Measurements from ENCODE around the gene PCDHA2. TPM values are rescaled to one million over a fixed set of nuclear protein-coding genes. Genes with fewer than 3 reads are reported as not detected.

The PCDHA2 gene
- under 1 TPM in 1 of 2 donors, not detected in 1; 0.85 TPM for total RNA-seq

DNA sequence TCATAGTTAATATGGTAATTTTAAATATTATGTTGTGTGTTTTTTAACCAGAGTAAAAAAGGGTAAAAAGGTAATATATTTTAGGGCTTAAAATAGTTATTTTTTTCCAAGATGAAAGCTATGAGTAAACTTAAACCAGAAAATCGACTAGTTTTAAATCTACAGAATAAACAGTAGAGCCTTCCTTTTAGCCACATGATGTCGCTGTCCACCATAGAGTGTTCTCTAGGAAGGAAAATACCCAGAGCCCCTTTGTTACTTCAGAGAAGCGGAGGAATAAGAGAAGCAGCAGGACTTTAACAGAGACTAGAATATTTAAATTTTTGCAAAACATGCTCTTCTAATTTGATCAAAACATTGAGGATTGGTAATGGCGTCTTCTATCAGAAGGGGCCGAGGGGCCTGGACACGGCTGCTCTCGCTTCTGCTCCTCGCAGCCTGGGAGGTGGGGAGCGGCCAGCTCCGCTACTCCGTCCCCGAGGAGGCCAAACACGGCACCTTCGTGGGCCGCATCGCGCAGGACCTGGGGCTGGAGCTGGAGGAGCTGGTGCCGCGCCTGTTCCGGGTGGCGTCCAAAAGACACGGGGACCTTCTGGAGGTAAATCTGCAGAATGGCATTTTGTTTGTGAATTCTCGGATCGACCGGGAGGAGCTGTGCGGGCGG lies at the start of gene PCDHA2:
Gene PCDHA2 (plus strand): TSS at position 258 of the 664 bp plus-strand sequence.
- Histone ChIP-seq H3K4me1 (ENCODE audit: control insufficient read depth in 1 of 2, low read depth in 2 of 2) (no peaks in the 10 kb centered on the region), H3K9me3 (peaks cover 25% of the 10 kb centered on the region), H3K36me3 (no peaks in the 10 kb centered on the region), H3K27me3 (replicated peaks; ENCODE audit: insufficient read depth) (no peaks in the 10 kb centered on the region), H3K27ac (no peak within 1 kb of the TSS), H3K4me3 (peak within 1 kb of the TSS; percentile 44)
- TF ChIP-seq, protein P1, sequence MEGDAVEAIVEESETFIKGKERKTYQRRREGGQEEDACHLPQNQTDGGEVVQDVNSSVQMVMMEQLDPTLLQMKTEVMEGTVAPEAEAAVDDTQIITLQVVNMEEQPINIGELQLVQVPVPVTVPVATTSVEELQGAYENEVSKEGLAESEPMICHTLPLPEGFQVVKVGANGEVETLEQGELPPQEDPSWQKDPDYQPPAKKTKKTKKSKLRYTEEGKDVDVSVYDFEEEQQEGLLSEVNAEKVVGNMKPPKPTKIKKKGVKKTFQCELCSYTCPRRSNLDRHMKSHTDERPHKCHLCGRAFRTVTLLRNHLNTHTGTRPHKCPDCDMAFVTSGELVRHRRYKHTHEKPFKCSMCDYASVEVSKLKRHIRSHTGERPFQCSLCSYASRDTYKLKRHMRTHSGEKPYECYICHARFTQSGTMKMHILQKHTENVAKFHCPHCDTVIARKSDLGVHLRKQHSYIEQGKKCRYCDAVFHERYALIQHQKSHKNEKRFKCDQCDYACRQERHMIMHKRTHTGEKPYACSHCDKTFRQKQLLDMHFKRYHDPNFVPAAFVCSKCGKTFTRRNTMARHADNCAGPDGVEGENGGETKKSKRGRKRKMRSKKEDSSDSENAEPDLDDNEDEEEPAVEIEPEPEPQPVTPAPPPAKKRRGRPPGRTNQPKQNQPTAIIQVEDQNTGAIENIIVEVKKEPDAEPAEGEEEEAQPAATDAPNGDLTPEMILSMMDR (IDR thresholded peaks at IDR 0.05), result no peak
- ATAC-seq (ENCODE audit: insufficient number of reproducible peaks, low FRiP score, low read depth), result no peak
- no peak for DNase-seq (ENCODE audit: low spot score)

DNA sequence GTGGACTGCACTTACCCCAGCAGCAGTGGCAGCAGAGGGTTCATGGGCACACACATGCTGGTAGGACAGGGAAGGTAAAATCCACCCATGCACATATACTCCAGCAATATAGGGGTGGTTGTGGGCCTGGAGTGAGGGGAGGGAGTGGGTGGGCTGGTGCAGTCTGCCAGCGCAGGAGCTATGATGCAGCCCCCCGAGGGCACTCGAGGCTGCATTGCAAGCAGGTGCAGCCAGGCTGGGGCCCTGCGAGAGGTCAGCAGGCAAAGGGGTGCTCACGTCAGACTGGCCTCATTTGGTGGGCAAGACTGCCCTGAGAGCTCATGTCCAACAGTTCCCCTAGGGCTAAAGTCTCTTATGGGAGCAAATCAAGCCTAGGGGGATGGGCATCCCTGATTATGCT lies 41.1 kb upstream of the PCDHA2 start:
- no peak for DNase-seq (ENCODE audit: low spot score)
- Histone ChIP-seq H3K36me3 (no peaks in the 10 kb centered on the region), H3K4me1 (ENCODE audit: control insufficient read depth in 1 of 2, low read depth in 2 of 2) (no peaks in the 10 kb centered on the region), H3K4me3 (no peak overlapping the region), H3K27ac (no peak overlapping the region), H3K9me3 (peaks cover 38% of the 10 kb centered on the region), H3K27me3 (replicated peaks; ENCODE audit: insufficient read depth) (no peaks in the 10 kb centered on the region)
- TF ChIP-seq, protein P1 (IDR thresholded peaks at IDR 0.05), result no peak
- ATAC-seq (ENCODE audit: insufficient number of reproducible peaks, low FRiP score, low read depth), result no peak

- DNase-seq (ENCODE audit: low spot score), result no peak
- Histone ChIP-seq H3K27ac (no peak overlapping the region), H3K9me3 (peaks cover 86% of the 10 kb centered on the region), H3K4me3 (no peak overlapping the region), H3K27me3 (replicated peaks; ENCODE audit: insufficient read depth) (no peaks in the 10 kb centered on the region), H3K36me3 (no peaks in the 10 kb centered on the region), H3K4me1 (ENCODE audit: control insufficient read depth in 1 of 2, low read depth in 2 of 2) (no peaks in the 10 kb centered on the region)
- no peak for ATAC-seq (ENCODE audit: insufficient number of reproducible peaks, low FRiP score, low read depth)
- TF ChIP-seq, protein P1 (IDR thresholded peaks at IDR 0.05), result no peak
These were observed 30.3 kb upstream of the PCDHA2 start for GRCh38 chr5:140764177-140764973.

GRCh38 chr5:140767444-140767843 lies 27.2 kb upstream of the PCDHA2 start:
- ATAC-seq (ENCODE audit: insufficient number of reproducible peaks, low FRiP score, low read depth) (no peak), DNase-seq (ENCODE audit: low spot score) (no peak)
- Histone ChIP-seq H3K27me3 (replicated peaks; ENCODE audit: insufficient read depth) (no peaks in the 10 kb centered on the region), H3K4me1 (ENCODE audit: control insufficient read depth in 1 of 2, low read depth in 2 of 2) (no peaks in the 10 kb centered on the region), H3K27ac (no peak overlapping the region), H3K4me3 (no peak overlapping the region), H3K36me3 (no peaks in the 10 kb centered on the region), H3K9me3 (peaks cover 87% of the 10 kb centered on the region)
- TF ChIP-seq, protein P1 (IDR thresholded peaks at IDR 0.05), result no peak

- no peak for ATAC-seq (ENCODE audit: insufficient number of reproducible peaks, low FRiP score, low read depth)
- Histone ChIP-seq H3K36me3 (no peaks in the 10 kb centered on the region), H3K27me3 (replicated peaks; ENCODE audit: insufficient read depth) (no peaks in the 10 kb centered on the region), H3K27ac (no peak overlapping the region), H3K9me3 (peaks cover 15% of the 10 kb centered on the region), H3K4me3 (no peak overlapping the region), H3K4me1 (ENCODE audit: control insufficient read depth in 1 of 2, low read depth in 2 of 2) (no peaks in the 10 kb centered on the region)
- DNase-seq (ENCODE audit: low spot score), result no peak
- TF ChIP-seq, protein P1 (IDR thresholded peaks at IDR 0.05), result no peak
These were observed 14.1 kb upstream of the PCDHA2 start for GRCh38 chr5:140780512-140780911.

Measured in thoracic aorta (tissue), 2 donors.